Ovary (tissue), 3 donors: ENCODE results near the gene IRAK1.

ENCODE experiments used
- POLR2A ChIP-seq: fragments of 450-650 bp; IDR thresholded peaks from one replicate; pipeline ENCODE4 v1.6.1; 2017; ENCODE audit warnings: antibody characterized with exemption, mild to moderate bottlenecking, moderate library complexity
- TF ChIP-seq, protein P1 (sequence below), 3 donors: fragments of 450-650 bp in 2 of 3; fragments of 200-600 bp in 1 of 3; IDR thresholded peaks; one replicate each; pipeline versions ENCODE4 v1.5.1 to v1.8.0; 2016 to 2022; ENCODE audit warnings: antibody characterized with exemption in 3 of 3, mild to moderate bottlenecking in 1 of 3
- donor health status: DM: no; HTN: no; CAD: no.

DNA sequence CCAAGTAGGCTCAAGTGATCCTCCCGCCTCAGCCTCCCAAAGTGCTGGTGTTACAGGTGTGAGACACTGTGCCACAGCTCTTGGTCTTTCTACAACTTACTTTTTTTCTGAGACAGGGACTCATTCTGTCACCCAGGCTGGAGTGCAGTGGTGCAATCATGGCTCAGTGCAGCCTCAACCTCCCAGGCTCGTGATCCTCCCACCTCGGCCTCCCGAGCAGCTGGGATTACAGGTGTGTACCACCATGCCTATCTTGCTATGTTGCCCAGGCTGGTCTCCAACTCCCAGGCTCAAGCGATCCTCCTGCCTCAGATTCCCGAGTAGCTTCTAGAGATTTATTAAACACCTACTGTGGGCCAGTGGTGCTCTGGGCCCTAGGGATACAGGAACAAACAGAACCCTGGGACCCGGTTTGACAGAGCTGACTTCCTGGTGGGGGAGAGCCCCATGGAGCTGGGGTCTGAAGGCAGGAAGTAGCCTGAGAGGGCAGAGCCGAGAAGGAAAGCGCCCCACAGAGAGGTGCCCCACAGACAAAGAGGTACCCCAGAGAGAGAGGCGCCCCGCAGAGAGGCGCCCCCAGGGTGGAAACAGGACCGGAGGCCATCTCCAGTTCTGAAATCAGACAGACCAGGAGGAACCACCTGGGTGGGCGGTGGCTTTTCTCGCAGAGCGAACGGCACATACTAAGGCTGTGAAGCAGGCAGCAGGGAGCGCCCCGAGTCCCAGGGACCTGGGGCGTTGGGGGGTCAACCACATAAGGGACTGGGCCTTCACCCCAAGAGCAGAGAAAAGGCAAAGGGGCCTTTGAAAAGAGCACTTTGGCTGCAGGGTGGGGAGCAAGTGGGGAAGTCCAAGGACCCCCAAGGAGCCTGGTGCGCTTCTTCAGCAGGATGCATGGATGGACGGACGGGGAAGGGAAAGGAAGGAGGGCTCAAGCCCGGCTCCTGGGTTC is 5.0 kb downstream of the IRAK1 start:
- TF ChIP-seq, protein P1, sequence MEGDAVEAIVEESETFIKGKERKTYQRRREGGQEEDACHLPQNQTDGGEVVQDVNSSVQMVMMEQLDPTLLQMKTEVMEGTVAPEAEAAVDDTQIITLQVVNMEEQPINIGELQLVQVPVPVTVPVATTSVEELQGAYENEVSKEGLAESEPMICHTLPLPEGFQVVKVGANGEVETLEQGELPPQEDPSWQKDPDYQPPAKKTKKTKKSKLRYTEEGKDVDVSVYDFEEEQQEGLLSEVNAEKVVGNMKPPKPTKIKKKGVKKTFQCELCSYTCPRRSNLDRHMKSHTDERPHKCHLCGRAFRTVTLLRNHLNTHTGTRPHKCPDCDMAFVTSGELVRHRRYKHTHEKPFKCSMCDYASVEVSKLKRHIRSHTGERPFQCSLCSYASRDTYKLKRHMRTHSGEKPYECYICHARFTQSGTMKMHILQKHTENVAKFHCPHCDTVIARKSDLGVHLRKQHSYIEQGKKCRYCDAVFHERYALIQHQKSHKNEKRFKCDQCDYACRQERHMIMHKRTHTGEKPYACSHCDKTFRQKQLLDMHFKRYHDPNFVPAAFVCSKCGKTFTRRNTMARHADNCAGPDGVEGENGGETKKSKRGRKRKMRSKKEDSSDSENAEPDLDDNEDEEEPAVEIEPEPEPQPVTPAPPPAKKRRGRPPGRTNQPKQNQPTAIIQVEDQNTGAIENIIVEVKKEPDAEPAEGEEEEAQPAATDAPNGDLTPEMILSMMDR (IDR thresholded peaks at IDR 0.05), result no peak
- TF ChIP-seq POLR2A, result no peak
